Measurements from ENCODE around the gene MPC1. TPM values are rescaled to one million over a fixed set of nuclear protein-coding genes. Genes with fewer than 3 reads are reported as not detected.

Gene MPC1
- polyA plus RNA-seq, 1 experiment = 20.0 TPM

GRCh38 chr6:166338854-166339253 is 43.9 kb downstream of the MPC1 start:
- TF ChIP-seq, protein P1, sequence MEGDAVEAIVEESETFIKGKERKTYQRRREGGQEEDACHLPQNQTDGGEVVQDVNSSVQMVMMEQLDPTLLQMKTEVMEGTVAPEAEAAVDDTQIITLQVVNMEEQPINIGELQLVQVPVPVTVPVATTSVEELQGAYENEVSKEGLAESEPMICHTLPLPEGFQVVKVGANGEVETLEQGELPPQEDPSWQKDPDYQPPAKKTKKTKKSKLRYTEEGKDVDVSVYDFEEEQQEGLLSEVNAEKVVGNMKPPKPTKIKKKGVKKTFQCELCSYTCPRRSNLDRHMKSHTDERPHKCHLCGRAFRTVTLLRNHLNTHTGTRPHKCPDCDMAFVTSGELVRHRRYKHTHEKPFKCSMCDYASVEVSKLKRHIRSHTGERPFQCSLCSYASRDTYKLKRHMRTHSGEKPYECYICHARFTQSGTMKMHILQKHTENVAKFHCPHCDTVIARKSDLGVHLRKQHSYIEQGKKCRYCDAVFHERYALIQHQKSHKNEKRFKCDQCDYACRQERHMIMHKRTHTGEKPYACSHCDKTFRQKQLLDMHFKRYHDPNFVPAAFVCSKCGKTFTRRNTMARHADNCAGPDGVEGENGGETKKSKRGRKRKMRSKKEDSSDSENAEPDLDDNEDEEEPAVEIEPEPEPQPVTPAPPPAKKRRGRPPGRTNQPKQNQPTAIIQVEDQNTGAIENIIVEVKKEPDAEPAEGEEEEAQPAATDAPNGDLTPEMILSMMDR (IDR thresholded peaks at IDR 0.05; ENCODE audit: low read depth, low read length) = no peak
- H3K4me3 ChIP-seq (ENCODE audit: low read depth, low read length) = no peak overlapping the region

DNA sequence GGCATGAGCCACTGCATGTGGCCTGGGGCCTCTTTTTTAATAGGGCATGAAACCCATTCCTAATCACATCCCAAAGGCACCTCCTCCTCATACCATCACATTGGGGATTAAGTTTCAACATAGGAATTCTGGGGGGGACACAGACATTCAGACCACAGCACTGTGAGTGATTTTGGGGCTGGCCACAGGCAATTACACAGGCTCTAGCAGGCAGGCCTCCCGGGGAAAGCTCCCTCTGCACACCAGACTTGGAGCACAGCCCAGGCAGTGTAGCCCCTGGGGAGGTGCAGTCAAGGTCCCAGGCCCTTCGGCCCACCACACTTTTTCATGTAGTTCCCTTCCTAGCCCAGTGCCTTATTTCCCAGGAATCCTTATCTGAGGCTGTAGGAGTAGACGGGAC is 45.9 kb downstream of the MPC1 start:
- TF ChIP-seq, protein P1 (IDR thresholded peaks at IDR 0.05; ENCODE audit: low read depth, low read length) = no peak
- H3K27ac ChIP-seq (ENCODE audit: low read depth, low read length) = no peak overlapping the region
- no peak for DNase-seq (ENCODE audit: low read depth, low spot score)
- no peak overlapping the region for H3K4me3 ChIP-seq (ENCODE audit: low read depth, low read length)
- POLR2A ChIA-PET = no interaction called here
- H3K9me3 ChIP-seq (ENCODE audit: control insufficient read depth, insufficient read depth, low read length) = no peaks in the 10 kb centered on the region
- CTCF ChIA-PET = interaction anchor here (0.8 to 1.4 kb wide), 3 partner anchors 10 to 44 kb away, joined by 3 to 4 read pairs (median 4); no protein-coding TSS in a partner anchor
- H3K27me3 ChIP-seq (ENCODE audit: control insufficient read depth, insufficient read depth, low read length) = no peaks in the 10 kb centered on the region

More at GRCh38 chr6:166338854-166339253, 43.9 kb downstream of the MPC1 start:
- Histone ChIP-seq H3K9me3 (ENCODE audit: control insufficient read depth, insufficient read depth, low read length) (peaks cover 4% of the 10 kb centered on the region; the same call in 1 of the 2 replicates), H3K27ac (ENCODE audit: low read depth, low read length) (no peak overlapping the region), H3K27me3 (ENCODE audit: control insufficient read depth, insufficient read depth, low read length) (no peaks in the 10 kb centered on the region)
- DNase-seq (ENCODE audit: low read depth, low spot score) = no peak
- CTCF ChIA-PET = no interaction called here
- POLR2A ChIA-PET = no interaction called here

- no peak for DNase-seq (ENCODE audit: low read depth, low spot score)
- Histone ChIP-seq H3K27me3 (ENCODE audit: control insufficient read depth, insufficient read depth, low read length) (no peaks in the 10 kb centered on the region), H3K9me3 (ENCODE audit: control insufficient read depth, insufficient read depth, low read length) (no peaks in the 10 kb centered on the region), H3K4me3 (ENCODE audit: low read depth, low read length) (no peak overlapping the region), H3K27ac (ENCODE audit: low read depth, low read length) (no peak overlapping the region)
- ChIA-PET CTCF (interaction anchor here (1.4 kb wide), 1 partner anchor 9 kb away, joined by 4 read pairs; no protein-coding TSS in a partner anchor), POLR2A (no interaction called here)
- TF ChIP-seq, protein P1 (IDR thresholded peaks at IDR 0.05; ENCODE audit: low read depth, low read length) = no peak
These were observed 47.1 kb downstream of the MPC1 start for GRCh38 chr6:166335378-166336302.

GRCh38 chr6:166334878-166335277 is 47.9 kb downstream of the MPC1 start:
- Histone ChIP-seq H3K27me3 (ENCODE audit: control insufficient read depth, insufficient read depth, low read length) (no peaks in the 10 kb centered on the region), H3K4me3 (ENCODE audit: low read depth, low read length) (no peak overlapping the region), H3K27ac (ENCODE audit: low read depth, low read length) (no peak overlapping the region), H3K9me3 (ENCODE audit: control insufficient read depth, insufficient read depth, low read length) (no peaks in the 10 kb centered on the region)
- DNase-seq (ENCODE audit: low read depth, low spot score) = no peak
- ChIA-PET CTCF (interaction anchor here (1.2 kb wide), 1 partner anchor 21 kb away, joined by 3 read pairs; no protein-coding TSS in a partner anchor), POLR2A (no interaction called here)
- TF ChIP-seq, protein P1 (IDR thresholded peaks at IDR 0.05; ENCODE audit: low read depth, low read length) = no peak

Measured in AG04450 (cell line).